ENCODE results near the gene KCNK1. TPM values are rescaled to one million over a fixed set of nuclear protein-coding genes. Genes with fewer than 3 reads are reported as not detected.

KCNK1 gene
- total RNA-seq, 1 donor from 2014 or later, result not detected

DNA sequence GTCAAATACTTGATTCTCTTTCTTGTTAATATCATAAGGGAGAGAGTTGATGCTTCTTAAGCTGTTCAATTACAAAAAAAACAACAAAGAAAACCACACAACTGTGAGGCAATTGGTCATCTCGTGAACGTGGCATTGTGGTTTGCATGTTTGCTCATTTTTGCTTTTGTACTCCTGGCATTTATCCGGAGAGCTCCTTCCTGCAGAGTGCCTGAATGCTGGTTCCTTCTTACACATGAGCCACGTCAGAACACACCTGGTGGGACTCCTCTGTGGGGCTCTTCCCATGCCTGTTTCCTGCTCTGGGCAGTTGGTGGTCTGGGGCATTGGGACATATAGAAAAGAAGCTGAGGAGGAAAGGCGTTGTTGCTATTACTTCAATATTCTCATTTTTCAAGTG is 25.7 kb downstream of the KCNK1 start:
- Mint-ChIP-seq H3K36me3 (ENCODE audit: unreplicated experiment) (peaks cover 8% of the 10 kb centered on the region), H3K4me3 (ENCODE audit: unreplicated experiment) (no peak overlapping the region), H3K27me3 (ENCODE audit: unreplicated experiment) (peaks cover 5% of the 10 kb centered on the region), H3K27ac (ENCODE audit: unreplicated experiment) (no peak overlapping the region), H3K4me1 (ENCODE audit: low read depth, unreplicated experiment) (peaks cover 11% of the 10 kb centered on the region), H3K9me3 (ENCODE audit: unreplicated experiment) (peaks cover 2% of the 10 kb centered on the region)
- no peak for DNase-seq
- TF ChIP-seq, protein P1, sequence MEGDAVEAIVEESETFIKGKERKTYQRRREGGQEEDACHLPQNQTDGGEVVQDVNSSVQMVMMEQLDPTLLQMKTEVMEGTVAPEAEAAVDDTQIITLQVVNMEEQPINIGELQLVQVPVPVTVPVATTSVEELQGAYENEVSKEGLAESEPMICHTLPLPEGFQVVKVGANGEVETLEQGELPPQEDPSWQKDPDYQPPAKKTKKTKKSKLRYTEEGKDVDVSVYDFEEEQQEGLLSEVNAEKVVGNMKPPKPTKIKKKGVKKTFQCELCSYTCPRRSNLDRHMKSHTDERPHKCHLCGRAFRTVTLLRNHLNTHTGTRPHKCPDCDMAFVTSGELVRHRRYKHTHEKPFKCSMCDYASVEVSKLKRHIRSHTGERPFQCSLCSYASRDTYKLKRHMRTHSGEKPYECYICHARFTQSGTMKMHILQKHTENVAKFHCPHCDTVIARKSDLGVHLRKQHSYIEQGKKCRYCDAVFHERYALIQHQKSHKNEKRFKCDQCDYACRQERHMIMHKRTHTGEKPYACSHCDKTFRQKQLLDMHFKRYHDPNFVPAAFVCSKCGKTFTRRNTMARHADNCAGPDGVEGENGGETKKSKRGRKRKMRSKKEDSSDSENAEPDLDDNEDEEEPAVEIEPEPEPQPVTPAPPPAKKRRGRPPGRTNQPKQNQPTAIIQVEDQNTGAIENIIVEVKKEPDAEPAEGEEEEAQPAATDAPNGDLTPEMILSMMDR (IDR thresholded peaks at IDR 0.05; ENCODE audit: partially characterized antibody, unreplicated experiment), result no peak

DNA sequence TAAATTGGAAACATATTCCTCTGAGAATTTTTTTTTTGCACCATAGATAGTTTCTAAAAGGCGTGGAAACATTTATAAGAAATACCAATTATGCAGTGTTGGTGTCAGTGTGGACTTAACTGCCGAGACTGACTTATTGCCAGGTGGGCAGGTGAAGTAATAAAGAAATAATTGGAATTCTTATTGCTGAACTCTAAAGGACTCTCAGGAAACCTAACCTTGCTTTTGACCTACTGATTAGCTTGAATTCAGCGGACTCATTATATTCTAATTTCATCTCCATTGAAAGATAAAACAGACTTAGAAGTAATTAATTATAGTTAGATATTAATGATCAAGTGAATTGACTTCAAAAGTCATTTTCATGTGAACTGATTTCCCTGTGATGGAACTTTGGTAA is 26.3 kb downstream of the KCNK1 start:
- Mint-ChIP-seq H3K36me3 (ENCODE audit: unreplicated experiment) (peaks cover 8% of the 10 kb centered on the region), H3K4me1 (ENCODE audit: low read depth, unreplicated experiment) (peaks cover 11% of the 10 kb centered on the region), H3K27ac (ENCODE audit: unreplicated experiment) (no peak overlapping the region), H3K4me3 (ENCODE audit: unreplicated experiment) (no peak overlapping the region), H3K27me3 (ENCODE audit: unreplicated experiment) (peaks cover 5% of the 10 kb centered on the region), H3K9me3 (ENCODE audit: unreplicated experiment) (peaks cover 2% of the 10 kb centered on the region)
- TF ChIP-seq, protein P1 (IDR thresholded peaks at IDR 0.05; ENCODE audit: partially characterized antibody, unreplicated experiment), result no peak
- no peak for DNase-seq

DNA sequence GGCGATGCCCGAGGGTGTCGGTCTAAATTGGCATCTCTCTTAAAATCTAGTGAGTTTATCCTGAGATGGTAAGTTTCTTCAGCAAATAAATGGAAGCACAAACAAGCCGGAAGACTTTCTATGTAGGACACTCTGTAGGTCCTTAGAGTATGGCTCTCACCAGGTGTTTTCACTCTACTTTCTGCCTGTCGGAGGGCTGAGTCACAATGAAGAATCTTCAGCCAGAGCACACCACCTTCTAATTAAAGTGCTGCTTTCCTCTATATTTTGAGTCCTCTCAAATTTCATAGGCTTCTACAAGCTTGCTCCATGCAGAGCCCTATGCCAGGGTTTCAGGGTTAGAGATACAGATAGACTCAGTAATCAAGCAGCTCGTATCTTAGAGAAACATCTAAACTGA is 27.1 kb downstream of the KCNK1 start:
- H3K4me1 Mint-ChIP-seq (ENCODE audit: low read depth, unreplicated experiment), result peaks cover 8% of the 10 kb centered on the region
- peaks cover 5% of the 10 kb centered on the region for H3K27me3 Mint-ChIP-seq (ENCODE audit: unreplicated experiment)
- peaks cover 2% of the 10 kb centered on the region for H3K9me3 Mint-ChIP-seq (ENCODE audit: unreplicated experiment)
- peaks cover 8% of the 10 kb centered on the region for H3K36me3 Mint-ChIP-seq (ENCODE audit: unreplicated experiment)
- DNase-seq, result no peak
- H3K27ac Mint-ChIP-seq (ENCODE audit: unreplicated experiment), result no peak overlapping the region
- TF ChIP-seq, protein P1 (IDR thresholded peaks at IDR 0.05; ENCODE audit: partially characterized antibody, unreplicated experiment), result no peak
- no peak overlapping the region for H3K4me3 Mint-ChIP-seq (ENCODE audit: unreplicated experiment)

DNA sequence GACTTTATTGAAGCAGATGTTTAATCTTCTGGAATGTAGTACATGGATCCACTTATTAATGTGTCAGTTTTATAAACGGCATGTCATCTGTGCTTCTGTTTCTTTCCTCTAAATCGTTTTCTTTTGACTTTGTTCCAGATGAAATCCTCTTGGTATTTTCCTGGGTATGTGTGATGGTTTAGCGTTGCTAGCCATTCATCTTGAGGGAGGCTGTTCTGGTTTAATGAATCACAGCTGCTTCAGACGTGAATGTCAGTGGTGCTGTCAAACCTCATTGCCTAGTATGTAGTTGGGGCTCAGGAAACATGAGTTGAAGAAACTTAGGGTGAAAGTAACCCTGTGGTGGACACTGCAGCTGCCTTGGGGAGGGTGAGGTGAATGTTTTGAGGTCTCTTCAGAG is 33.2 kb downstream of the KCNK1 start:
- no peak for DNase-seq
- Mint-ChIP-seq H3K9me3 (ENCODE audit: unreplicated experiment) (peaks cover 2% of the 10 kb centered on the region), H3K4me1 (ENCODE audit: low read depth, unreplicated experiment) (peaks cover 2% of the 10 kb centered on the region), H3K36me3 (ENCODE audit: unreplicated experiment) (peaks cover 7% of the 10 kb centered on the region), H3K27me3 (ENCODE audit: unreplicated experiment) (peaks cover 3% of the 10 kb centered on the region), H3K27ac (ENCODE audit: unreplicated experiment) (no peak overlapping the region), H3K4me3 (ENCODE audit: unreplicated experiment) (no peak overlapping the region)
- TF ChIP-seq, protein P1 (IDR thresholded peaks at IDR 0.05; ENCODE audit: partially characterized antibody, unreplicated experiment), result no peak

DNA sequence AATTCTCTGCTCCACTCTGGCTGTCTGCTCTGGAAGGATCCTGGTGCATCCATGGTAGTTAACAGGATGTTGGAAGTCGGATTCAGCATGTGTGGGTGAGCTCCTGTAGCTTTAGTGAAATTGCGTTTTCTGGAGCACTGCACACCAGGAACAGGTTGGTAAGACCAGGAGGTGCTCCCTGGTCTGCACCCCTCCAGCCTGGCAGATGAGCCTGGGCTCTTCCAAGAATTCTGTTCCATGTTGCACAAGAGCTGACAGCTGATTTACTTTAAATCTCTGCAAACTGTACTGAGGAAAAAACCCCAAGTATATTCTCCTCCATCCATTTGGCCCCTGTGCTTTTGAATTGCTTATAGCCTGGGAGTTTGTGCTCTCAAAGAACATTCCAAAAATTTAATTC is 33.7 kb downstream of the KCNK1 start:
- peaks cover 2% of the 10 kb centered on the region for H3K9me3 Mint-ChIP-seq (ENCODE audit: unreplicated experiment)
- H3K27ac Mint-ChIP-seq (ENCODE audit: unreplicated experiment), result no peak overlapping the region
- no peak overlapping the region for H3K4me3 Mint-ChIP-seq (ENCODE audit: unreplicated experiment)
- H3K27me3 Mint-ChIP-seq (ENCODE audit: unreplicated experiment), result peaks cover 5% of the 10 kb centered on the region
- H3K36me3 Mint-ChIP-seq (ENCODE audit: unreplicated experiment), result peaks cover 7% of the 10 kb centered on the region
- H3K4me1 Mint-ChIP-seq (ENCODE audit: low read depth, unreplicated experiment), result peaks cover 2% of the 10 kb centered on the region
- DNase-seq, result no peak
- TF ChIP-seq, protein P1 (IDR thresholded peaks at IDR 0.05; ENCODE audit: partially characterized antibody, unreplicated experiment), result no peak

Measured in glutamatergic neuron (in vitro differentiated cells).